Measurements from ENCODE around the gene TRAPPC8.

Gene TRAPPC8

DNA sequence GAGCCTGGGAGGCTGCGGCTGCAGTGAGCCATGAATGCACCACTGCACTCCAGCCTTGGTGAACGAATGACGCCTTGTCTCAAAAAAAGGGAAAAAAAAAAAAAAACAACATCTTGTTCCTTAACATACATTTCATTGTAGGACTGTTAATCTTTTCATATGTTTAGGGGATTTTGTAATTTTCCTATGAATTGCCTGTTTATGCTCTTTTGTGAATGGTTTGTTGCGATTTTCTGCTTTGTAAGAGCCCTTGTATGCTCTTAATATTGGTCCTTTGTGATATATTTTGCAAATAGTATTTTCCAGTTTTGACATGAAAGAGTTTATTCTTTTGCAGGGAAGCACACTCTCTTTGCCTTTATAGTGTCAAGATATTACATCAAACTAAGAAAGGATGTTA, 50.0 kb downstream of the TRAPPC8 start:
- TF ChIP-seq, protein P1, sequence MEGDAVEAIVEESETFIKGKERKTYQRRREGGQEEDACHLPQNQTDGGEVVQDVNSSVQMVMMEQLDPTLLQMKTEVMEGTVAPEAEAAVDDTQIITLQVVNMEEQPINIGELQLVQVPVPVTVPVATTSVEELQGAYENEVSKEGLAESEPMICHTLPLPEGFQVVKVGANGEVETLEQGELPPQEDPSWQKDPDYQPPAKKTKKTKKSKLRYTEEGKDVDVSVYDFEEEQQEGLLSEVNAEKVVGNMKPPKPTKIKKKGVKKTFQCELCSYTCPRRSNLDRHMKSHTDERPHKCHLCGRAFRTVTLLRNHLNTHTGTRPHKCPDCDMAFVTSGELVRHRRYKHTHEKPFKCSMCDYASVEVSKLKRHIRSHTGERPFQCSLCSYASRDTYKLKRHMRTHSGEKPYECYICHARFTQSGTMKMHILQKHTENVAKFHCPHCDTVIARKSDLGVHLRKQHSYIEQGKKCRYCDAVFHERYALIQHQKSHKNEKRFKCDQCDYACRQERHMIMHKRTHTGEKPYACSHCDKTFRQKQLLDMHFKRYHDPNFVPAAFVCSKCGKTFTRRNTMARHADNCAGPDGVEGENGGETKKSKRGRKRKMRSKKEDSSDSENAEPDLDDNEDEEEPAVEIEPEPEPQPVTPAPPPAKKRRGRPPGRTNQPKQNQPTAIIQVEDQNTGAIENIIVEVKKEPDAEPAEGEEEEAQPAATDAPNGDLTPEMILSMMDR (IDR thresholded peaks at IDR 0.05; ENCODE audit: low read depth, low read length), result no peak
- no peak for DNase-seq (ENCODE audit: extremely low read depth, low read depth)

DNA sequence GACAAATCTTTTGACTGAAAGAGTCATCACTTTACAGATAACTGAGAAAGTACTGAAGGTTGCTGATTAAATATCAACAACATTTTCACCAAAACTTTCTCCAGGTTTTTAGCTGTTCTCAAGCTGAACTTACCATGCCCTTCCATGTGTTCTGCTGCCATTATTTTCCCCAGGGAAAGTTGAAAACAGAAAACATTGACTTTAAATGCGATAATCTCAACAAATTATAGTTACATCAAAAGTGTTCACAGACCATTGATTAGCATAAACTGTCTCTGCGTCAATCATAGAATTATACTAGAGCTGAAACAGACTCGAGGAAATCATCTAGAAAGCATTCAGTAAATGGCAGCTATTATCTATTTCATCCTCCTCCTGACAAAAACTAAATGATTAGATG, 51.4 kb downstream of the TRAPPC8 start:
- DNase-seq (ENCODE audit: extremely low read depth, low read depth), result no peak
- TF ChIP-seq, protein P1 (IDR thresholded peaks at IDR 0.05; ENCODE audit: low read depth, low read length), result no peak

DNA sequence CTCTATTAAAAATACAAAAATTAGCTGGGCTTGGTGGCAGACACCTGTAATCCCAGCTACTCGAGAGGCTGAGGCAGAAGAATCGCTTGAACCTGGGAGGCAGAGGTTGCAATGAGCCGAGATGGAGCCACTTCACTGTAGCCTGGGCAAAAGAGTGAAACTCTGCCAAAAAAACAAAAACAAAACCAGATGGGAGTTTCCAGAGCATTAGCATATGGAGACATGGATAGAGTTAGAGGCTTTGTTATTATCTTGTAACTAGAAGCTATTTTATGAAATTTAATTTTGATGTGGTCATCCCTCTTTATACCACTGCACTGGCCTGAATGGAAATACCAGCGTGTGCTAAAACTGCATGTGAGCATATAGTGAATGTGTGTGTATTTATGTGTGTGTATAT, 58.9 kb downstream of the TRAPPC8 start:
- TF ChIP-seq, protein P1 (IDR thresholded peaks at IDR 0.05; ENCODE audit: low read depth, low read length), result no peak
- DNase-seq (ENCODE audit: extremely low read depth, low read depth), result no peak

DNA sequence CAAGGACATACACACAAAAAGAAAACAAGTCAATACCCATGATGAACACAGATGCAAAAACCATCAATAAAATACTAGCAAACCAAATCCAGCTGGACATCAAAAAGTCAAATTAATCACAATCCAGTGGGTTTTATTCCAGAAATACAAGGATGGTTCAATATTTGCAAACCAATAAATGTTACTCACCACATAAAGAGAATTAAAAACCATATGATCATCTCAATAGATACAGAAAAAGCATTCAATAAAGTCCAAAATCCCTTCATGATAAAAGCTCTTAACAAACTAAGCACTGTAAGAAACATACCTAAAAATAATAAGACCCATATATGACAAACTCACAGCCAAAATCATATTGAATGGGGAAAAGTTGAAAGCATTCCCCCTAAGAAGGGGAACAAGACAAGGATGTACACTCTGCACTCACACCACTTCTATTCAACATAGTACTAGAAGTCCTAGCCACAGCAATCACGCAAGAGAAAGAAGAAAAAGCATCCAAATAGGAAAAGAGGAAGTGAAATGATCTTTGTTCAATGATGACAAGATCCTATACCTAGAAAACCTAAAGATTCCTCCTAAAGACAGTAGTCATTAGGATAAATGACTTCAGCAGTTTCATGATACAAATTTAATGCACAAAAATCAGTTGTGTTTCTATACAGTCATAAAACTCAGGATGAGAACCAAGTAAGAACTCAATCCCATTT, 62.6 kb downstream of the TRAPPC8 start:
- no peak for DNase-seq (ENCODE audit: extremely low read depth, low read depth)
- TF ChIP-seq, protein P1 (IDR thresholded peaks at IDR 0.05; ENCODE audit: low read depth, low read length), result no peak

DNA sequence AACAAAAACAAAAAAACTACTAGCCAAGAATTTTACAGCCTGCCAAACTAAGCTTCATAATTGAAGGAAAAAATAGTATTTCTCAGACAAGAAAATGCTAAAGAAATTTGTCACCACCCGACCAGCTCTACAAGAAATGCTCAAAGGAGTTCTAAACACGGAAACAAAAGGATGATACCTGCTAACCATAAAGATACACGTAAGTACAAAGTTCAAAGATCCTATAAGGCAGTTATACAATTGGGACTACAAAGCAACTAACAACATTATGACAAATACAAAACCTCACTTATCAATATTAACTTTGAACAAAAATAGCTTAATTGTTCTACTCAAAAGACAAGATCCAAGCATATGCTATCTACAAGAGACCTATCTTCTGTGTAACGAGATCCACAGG, 64.6 kb downstream of the TRAPPC8 start:
- TF ChIP-seq, protein P1 (IDR thresholded peaks at IDR 0.05; ENCODE audit: low read depth, low read length), result no peak
- no peak for DNase-seq (ENCODE audit: extremely low read depth, low read depth)

DNA sequence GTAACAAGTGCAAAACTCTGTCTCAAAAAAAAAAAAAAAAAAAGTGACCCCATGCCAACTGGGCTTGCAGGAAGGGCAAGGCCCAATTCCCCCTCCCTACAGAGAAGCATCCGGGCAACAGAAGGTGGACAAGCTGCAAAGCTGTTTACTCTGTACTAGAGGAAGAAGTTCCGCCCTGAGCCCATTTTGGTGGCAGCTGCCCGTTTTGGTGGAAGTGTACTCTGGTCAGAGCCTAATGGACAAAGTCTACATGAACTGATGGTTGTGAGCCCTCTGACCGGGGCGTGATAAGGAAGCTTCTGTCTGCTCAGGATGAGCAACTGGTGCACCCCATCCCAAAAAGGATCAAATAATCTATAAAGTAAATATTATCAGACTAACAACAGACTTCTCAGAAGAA, 65.0 kb downstream of the TRAPPC8 start:
- TF ChIP-seq, protein P1 (IDR thresholded peaks at IDR 0.05; ENCODE audit: low read depth, low read length), result no peak
- no peak for DNase-seq (ENCODE audit: extremely low read depth, low read depth)

DNA sequence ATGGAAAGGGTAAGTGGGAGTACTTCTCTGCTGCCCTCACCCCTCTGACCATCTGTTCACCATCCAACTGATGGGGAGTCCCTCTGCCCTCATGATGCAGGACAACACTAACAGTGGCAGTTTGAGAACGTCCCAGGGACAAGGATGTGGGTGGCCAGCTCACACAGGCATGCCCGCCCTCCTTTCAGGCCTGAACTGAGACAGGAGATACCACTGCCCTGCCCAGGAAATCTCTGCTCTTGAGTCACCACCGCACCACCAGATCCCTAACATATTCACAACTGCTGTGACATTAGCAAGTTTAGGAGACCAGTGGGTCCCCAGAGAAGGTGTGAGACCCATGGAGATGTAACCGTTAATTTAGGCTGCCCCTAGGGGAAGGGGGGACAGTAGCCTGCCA, 66.2 kb downstream of the TRAPPC8 start:
- DNase-seq (ENCODE audit: extremely low read depth, low read depth), result no peak
- TF ChIP-seq, protein P1 (IDR thresholded peaks at IDR 0.05; ENCODE audit: low read depth, low read length), result no peak
